GM21619 (cell line): ENCODE measurements around the gene EPHB4.
"Not testable (repeated sequence)": the region's sequence is repeated elsewhere in the genome, so short reads cannot be mapped to it uniquely, and the experiment has no call there.

ENCODE experiments used
- ATAC-seq: cut with Tn5 transposase; IDR thresholded peaks from one replicate; pipeline ENCODE4 v1.9.1; 2021; ENCODE audit not compliant: unreplicated experiment

EPHB4 gene

GRCh38 chr7:100854899-100855298 is 27.6 kb upstream of the EPHB4 start:
- not testable (repeated sequence) for ATAC-seq

GRCh38 chr7:100854146-100854895 is 27.0 kb upstream of the EPHB4 start:
- no peak for ATAC-seq

DNA sequence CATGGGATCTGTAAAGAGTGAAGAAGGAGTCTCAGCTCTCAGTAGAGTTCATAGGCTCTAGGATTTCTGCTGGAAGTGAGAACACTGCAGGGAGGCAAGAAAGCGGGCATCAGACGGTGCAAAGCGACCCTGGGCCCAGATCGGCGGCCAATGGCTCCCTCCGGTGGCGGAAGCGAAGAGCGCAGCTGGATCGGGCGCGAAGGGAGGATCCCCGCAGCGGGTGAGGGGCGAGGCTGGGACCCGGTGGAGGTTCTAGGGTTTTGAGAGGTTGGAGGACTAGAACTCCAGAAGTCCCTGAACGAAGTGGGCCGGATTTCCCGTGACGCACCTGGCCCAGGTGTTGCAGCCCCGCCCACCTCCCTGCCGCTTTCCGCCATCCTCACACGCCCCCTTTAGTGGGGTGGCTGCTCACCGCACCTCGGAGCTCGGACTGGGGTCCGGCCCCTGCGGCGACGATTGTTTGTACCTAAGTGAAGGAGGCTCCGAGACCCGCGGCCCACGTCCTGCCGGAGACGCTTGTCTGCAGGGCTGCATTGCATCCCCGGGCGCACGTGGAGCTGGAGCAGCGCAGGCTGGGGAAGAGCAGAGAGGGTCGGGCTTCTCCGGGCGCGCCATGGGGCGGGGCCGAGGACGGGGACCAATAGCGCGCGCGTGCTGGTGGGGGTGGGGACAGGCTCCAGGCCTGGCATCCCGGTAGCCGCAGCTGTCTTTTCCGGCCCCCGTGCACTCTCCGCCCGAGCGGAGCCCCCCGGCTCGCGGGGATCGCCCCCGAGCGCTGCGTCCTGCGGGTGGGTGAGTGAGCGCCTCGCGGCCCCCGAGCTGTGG is 24.9 kb upstream of the EPHB4 start, which contains the start of gene SLC12A9:
TSS of gene SLC12A9 (plus strand) at position 666 of the 825 bp plus-strand sequence. CDS start 1,485 bp downstream, outside the sequence.
- peak; percentile 88 for ATAC-seq

DNA sequence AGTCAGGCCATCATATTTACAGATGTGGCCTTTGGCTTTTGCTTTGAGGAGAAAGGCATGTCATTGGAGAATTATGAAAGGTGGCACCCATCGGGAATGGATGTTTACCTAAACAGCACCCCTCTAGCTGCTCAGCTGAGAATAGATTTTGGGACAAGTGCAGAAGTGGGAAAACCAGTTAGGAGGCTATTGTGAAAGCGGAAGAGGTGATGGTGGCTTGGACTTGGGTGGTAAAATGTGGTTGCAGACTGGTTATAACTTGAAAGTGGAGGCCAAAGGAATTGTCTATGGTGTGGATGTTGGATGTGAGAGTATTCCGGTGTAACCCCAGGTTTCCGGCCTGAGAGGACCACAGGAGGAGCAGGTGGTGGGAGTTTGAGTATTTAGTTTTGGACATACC is 20.0 kb upstream of the EPHB4 start:
- no peak for ATAC-seq

DNA sequence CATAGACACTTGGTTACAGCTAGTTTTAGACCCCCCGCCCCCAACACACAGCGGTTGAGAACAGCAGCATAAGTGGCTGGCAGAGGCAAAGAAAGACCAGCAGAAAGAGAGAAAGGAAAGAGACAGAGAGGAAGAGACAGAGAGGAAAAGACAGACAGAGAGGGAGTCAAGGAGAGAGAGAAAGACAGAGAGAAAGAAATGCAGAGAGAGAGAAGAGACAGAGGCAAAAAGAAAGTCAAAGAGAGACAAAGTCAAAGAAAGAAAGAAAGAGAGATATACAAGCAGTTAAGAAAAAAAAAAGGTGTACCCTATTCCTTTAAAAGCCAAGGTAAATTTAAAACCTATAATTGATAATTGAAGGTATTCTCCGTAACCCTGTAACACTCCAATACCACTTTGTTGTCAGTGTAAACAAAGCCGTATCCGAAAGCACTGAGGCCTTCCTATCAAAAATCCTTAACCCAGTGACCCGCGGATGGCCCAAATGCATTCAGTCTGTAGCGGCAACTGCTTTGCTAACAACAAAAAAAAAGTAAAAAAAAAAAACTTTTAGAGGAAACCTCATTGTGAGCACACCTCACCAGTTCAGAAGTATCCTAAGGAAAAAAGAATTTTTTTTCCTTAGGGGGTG is 13.3 kb upstream of the EPHB4 start:
- no peak for ATAC-seq

DNA sequence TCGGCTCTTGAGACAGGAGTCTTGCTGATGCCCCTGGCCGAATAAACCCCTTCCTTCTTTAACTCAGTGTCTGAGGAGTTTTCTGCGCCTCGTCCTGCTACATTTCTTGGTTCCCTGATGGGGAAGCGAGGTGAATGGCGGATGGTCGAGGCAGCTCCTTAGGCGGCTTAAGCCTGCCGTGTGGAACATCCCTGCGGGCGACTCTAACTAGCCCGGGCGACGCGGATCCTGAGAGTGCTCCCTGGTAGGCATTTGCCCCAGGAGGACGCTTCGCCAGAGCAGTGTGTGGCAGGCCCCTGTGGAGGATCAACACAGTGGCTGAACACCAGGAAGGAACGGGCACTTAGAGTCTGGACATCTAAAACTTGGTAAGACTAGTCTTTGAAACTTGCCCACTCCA is 12.0 kb upstream of the EPHB4 start:
- no peak for ATAC-seq

DNA sequence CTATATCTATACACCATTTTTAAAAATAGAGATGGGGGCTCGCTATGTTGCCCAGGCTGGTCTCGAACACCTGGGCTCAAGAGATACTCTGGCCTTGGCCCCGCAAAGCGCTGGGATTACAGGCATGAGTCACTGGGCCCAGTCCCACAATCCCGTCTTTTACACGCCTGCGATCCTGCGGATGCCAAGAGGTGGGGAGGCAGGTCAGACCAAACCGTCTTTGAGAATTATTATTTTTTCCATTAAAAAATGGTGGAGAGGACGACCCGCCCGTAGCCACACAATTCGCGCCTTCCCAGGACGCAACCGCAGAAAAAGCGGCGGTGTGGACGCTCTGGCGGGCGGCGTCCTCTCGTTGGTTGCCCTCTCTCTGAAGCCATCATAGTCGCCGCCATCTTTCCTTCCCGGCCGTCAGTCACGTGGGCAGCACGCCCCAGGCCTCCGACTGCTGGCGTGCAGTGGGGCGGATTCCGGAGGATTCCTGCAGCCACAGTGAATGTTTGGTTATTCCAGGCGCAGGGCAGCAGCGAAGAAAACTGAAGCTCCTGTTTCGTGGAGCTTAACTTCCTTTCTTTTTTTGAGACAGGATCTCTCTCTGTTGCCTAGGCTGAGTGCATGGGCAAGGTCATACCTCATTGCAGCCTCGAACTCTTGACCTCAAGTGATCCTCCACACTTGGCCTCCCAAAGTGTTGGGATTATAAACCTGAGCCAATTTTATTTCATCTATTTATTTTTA is 9.9 kb upstream of the EPHB4 start:
- peak; percentile 87 for ATAC-seq

DNA sequence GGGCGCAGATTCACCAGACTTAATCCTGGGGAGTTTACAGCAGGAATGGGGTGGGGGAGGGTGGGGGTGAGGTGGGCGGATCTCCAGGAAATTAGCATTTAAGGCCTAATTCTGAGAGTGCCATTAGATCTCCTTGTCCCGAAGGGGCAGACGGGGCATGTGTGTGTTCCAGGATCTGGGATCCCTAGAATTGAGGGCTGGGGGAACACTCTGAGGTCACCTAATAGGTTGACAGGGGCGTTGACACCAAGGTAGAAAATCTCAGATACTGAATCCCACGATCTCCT is 9.4 kb upstream of the EPHB4 start:
- no peak for ATAC-seq

GRCh38 chr7:100835903-100836811 is 8.8 kb upstream of the EPHB4 start:
- no peak for ATAC-seq

GRCh38 chr7:100832281-100832633 is 4.9 kb upstream of the EPHB4 start:
- ATAC-seq: no peak

GRCh38 chr7:100830396-100830795 is 3.1 kb upstream of the EPHB4 start:
- no peak for ATAC-seq

GRCh38 chr7:100829150-100829716 is 1.9 kb upstream of the EPHB4 start:
- ATAC-seq: no peak

DNA sequence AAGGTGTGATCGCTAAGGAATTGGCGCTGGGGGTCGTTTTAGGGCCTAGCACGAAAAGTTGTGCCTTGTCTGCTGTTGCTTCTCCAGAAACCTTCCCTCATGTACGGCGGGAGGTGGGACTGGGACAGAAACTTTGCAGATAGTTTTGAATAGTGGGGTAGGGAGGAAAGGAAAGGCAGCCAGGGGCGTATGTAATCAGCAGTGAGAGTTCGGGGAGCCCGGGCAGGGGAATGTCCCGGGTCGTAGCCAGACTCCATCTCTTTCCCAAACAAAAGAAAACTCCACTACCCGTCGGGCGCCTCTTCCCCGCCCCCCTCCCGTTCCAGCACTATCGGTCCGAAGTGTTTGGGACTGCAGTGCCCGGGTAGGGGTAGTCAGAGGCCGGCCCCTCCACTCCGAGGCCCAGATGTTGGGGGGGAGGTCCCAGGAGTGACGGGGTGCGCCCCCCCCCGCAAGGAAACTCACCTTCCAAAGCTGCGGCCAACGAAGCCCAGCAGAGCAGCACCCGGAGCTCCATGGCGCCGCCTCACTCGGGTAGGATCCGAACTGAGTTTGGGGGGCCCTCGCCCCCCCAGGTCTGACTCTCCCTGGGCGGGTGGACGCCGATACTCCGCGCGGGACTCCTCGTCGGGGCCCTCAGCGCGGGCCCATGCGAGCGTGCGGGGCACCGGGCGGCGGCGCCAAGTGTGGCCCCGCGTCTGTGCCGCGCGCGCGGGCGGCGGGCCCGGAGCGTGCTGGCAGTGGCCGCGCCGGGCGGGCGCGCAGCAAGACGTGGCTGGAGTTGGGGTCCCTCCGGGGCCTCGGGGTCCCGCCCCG is 601 bp downstream of the EPHB4 start:
- no peak for ATAC-seq

GRCh38 chr7:100825751-100826513 is 1.4 kb downstream of the EPHB4 start:
- ATAC-seq: no peak

- ATAC-seq: no peak
These were observed 2.1 kb downstream of the EPHB4 start for GRCh38 chr7:100825215-100825671.

DNA sequence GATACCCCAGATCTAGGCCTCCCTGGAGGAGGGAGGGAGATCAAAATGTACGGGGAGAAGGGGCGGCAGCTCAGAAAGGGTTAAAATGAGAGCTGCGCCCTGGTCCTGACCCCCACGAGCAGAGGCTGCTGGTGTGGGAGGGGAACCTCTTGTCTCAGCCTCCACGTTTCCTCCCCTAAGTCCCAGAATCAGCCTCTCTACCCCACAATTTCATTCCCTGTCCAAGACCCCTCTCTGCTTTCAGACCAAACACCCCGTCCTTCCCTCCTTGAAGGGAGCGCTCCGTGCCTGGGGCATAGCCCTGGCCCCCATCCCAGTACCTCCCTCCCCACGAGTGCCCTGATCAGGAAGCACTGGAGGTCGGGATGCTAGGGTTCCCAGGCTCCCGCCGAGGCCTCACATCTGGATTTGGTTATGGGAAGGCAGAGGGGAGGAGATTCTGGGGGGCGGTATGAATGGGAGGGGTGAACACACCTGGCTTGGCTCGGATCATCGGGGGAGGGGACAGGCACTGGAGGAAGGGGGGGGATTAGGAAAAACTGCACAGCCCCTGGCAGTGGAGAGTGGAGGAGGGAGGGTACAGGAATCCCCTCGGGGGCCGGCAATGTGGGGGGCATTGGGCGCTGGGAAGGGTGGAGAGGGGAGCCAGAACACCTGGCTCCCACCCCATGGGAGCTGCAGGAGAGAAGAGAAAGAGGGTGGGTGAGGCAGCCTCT is 2.7 kb downstream of the EPHB4 start:
- no peak for ATAC-seq

GRCh38 chr7:100823534-100823933 is 3.8 kb downstream of the EPHB4 start:
- ATAC-seq: no peak

DNA sequence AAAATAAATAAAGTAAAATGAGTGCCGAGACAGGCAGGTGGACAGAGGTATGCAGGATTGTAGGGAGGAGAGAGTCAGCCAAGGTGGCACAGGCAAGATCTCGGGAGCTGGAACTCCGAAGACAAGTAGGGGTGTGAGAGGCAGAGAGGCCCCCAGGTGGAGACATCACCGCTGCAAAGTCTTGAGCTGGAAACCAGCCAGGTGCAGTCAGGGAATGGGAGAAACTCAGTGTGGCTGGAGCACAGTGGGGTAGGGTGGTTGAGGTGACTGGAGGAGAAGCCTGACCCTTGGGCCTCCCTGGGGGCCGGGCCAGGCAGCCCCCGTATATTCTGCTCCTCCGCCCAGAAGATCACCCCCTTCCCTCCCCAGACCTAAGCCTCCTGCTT is 4.2 kb downstream of the EPHB4 start:
- no peak for ATAC-seq
